SIG-M5 (cell line): Measurements from ENCODE around the gene TRIM67.

Experiments used
- DNase-seq: peaks from one replicate; lab custom pipeline; 2025; lab: John Stamatoyannopoulos, UW

TRIM67 gene

DNA sequence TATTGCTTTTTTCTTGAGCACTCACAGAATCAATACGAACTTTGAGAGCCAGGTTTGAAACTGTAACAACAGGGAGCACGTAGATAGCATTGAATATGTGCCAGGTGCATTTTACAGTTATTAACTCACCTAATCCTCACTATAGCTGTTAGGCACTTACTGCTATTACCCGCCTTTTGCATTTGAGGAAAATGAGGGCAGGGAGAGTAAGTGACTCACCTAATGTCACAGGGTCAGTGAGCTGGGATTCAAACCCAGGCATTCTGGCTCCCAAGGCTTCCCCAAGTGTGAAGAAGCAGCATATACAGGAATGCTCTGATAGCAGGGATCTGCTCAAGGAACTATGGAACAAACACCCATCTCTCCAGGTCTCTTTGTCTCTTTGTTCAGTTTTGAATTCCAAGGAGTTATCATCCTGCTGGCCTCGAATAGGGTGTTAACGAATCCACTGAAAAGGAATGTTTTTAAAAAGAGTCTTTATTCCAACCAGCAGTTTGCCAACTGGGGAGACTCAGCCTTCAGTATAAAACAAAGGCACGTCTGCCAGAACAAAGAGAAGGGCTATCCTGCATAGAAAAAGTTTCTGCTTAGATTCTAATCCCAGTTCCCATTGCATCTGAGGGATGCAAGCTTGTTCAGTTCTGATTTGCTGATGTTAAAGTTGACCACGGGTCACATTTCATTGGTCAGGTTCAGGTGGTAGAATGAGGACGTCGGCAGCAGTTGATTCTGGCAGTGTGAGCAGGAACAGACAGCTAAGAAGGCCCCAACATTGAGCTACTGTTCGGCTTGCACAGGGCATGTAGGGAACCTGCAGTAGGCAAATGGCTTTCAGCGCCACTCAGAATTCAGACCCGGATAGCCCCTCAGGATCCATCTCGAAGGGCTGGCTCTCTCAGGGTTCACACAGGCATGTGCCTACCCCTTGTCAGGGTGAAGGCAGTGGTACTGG lies 22.1 kb downstream of the TRIM67 start:
- no peak for DNase-seq

DNA sequence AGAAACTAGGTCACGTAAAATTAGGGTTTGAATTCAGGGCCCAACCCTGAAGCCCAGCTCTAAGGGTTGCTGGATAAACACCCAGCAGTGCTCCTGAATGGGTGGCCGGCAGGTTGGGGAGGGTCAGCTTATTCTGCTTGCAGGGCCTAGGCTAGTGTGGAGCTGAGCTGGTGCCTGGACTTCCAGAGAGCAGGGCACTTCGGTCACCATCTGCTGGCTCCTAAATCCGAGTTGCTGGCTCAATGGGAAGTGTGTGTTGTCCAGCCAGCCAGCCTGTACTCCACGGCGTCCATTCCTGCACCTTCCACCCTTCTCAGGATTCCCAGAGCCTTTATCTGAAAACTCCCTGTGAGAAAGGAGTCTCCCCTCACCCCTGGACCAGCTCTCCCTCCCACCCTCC lies 23.0 kb downstream of the TRIM67 start:
- no peak for DNase-seq

DNA sequence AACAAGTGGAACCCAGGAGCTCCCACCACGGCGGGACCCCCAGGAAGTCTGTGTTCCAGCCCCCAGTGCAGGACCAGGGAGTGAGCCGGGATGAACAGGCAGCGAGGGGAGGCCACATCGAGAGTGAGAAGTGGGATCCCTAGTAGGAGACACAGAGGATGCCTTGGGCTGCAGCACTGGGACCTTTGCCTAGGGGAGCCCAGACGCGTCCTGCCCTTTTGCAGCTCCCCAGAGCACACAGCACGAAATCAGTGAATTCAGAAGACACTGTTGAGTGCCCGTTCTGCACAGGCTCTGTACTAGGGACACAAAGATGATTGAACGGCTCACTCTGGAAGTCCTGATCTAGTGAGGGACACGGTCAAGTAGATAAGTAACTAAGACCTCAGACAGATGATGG lies 23.5 kb downstream of the TRIM67 start:
- no peak for DNase-seq

DNA sequence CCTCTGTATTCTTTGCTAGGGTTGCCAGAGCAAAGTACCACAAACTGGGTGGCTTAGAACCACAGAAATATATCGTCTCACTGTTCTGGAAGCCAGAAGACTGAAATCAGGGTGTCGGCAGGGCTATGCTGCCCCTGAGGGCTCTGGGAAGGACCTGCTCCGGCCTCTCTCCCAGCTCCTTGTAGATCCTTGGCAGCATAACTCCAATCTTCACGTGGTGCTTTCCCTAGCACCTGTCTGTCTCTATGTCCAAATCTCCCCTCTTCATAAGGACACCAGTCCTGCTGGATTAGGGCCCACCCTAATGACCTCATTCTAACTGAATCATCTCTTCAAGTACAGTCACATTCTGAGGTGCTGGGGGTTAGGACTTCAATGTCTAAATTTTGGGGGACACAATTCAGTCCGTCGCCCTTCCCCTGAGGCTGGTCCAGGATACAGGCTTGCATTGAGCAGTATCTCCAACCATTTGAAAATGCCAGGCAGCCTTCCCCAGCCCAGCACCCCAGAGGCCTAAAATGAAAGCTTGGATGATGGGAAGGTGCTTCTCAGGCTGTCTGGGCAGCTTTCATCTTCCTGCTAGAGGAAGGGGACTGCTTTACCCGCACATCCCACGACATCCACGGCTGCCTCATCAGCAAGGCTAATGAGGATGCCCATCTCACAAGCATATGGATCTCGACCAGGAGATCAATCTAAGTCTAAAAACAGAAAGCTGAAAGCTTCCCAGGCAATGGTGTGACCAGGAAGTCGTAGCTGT lies 24.7 kb downstream of the TRIM67 start:
- DNase-seq = no peak

DNA sequence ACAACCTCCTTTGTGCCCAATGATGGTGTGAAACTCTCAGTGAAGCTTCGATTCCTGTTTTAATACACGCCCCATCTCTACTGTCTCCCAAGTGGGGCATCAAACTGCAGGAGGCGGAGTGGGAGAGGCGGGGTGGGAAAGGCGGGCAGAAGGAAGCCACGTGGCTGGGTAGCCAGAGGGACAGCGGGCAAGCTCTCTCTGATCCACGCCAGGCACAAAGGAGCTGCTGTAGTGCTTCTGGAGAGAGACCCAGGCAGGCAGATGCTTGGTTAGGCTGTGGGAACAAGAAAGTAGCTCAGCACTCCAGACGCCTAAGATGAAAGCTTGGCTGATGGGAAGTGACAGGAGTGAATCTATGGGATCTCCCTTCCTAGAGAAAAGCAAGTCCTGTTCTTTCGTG lies 25.7 kb downstream of the TRIM67 start:
- no peak for DNase-seq

DNA sequence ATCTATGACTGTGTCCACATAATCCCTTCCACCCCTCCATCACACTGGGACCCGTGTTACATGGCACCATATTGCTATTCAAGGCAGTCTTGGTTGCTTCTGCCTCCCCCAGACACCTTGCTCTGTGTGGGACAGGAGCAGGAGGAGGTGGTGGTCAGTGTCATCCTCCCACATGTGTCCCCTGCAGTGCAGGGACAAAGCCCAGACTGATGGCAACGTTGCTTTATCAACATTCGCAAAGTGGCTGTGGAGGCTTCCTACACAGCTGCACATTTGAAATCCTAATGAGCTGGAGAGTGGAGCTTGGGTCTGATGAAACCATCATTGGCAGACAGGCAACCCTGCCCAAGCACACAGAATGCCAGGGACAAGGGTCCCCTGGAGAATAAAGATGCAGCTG lies 26.2 kb downstream of the TRIM67 start:
- DNase-seq = no peak

DNA sequence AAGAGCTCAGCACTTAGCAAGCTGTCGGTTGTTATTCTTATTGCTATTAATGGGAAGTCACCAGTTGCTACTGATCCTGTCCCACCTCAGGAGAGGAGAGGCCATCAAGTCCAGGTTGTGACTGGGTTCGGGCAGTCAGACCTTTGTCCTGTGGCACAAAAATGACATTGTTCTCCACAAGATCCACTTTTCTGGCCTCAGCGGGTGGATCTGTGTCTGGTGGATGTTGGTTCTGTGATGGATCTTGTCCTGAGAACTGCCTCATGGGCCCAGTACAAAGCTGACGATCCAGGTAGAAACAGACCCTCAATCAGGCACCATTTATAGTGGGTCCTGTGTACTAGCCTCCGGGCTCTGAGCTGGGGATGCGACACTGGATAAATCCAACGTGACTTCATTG lies 26.9 kb downstream of the TRIM67 start:
- DNase-seq = no peak

DNA sequence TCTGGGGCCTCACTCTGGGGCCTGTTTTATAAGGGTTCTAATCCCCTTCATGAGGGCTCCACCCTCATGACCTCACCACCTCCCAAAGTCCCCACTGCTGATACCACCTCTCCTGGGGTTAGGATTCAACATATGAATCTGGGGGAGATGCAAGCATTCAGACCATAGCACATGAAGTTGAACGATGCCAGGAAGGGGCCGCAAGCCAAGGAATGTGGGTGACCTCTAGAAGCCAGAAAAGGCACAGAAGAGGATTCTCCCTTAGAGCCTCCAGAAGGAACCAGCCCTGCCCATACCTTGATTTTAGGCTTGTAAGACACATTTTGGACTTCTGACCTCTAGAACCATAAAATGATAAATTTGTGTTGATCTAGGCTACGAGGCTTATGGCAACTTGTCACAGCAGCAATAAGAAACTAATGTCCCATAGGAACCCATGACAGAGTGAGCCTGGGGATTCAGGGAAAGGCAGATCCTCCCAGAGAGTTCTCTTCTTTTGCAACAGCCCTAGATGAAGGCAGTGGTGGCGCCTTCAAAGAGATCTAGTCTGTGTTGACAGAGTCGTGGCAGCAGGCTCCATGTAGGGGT lies 27.9 kb downstream of the TRIM67 start:
- no peak for DNase-seq

DNA sequence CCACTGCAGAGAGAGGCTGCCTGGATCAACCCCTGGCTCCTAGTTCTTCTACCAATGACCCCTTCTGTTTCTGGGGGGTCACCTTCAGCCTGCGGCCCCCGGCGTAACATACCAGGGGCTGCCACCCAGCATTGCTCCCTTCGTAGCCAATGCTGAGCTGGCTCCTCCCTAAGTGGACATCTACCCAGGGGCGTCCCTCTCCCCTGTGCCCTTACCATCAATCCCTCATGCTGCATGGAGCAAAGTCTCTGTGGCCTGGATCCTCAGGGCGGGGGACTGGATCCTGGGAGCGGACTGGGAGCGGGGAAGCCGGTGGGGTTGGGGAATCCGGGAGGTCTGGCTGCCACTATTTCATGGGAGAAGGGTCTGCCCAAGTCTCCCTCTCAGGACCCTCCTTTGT lies 28.6 kb downstream of the TRIM67 start:
- no peak for DNase-seq

DNA sequence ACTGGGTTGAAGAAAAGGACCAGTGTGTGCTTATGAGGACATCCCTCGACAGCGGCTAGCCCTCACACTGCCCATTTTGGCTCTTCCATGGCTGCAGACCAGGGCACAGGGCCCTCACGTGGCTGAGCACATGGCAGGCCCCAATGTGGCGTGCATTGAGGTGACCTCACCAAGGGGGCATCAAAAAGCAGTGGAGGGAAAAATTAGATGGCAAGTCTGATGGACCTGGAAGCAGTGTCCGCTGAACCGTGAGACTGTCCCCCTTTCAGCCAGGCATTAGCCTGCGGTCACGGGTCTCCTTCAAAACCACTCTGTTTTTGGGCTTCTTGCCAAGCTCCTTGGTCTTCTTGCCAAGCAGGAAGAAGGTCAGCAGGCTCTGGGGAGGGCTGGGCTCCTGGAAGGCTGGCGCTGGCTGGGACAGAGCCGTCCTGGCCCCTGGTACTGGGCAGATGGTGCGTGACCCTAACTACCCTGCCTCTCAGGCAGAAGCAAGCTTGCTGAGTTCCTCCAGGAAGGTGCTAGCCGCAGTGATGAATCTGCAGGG lies 30.8 kb downstream of the TRIM67 start:
- DNase-seq = no peak

DNA sequence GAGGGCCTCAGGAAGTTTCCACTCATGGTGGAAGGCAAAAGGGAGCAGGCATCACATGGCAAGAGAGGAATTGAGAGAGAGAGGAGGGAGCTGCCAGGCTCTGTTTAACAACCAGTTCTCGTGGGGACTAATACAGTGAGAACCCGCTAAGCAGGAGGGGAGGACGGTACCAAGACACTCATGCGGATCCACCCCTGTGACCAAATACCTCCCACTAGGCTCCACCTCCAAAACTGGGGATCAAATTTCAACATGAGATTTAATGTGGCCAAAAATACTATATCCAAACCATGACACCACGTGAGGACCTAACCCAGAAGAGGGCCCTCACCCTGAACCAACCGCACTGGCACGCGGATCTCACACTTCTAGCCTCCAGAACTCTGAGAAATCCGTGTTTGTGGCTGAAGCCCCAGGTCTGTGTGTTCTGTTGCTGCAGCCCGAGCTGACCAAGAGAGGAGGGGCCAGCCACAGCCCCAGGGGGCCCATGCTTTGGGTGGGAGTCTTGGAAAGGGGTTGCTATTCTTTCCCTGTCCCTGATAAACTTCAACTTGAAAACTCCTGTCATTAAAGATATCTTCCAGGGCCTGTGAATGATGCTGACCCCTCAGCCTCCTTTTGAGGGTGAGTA lies 32.0 kb downstream of the TRIM67 start:
- DNase-seq = no peak

DNA sequence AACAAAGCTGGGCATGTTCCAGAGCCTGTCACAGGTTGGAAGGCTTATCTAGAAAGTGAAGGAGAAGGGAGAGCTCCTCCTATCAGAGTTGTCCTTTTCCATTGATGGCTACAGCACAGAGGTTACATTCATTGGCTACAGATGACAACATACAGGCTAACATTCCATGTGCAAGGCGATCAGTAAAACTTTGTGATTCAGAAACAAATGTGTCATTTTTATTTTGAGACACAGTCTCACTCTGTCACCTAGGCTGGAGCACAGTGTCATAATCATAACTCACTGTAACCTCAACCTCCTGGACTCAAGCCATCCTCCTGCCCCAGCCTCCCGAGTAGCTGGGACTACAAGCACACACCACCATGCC lies 32.6 kb downstream of the TRIM67 start:
- DNase-seq = no peak

DNA sequence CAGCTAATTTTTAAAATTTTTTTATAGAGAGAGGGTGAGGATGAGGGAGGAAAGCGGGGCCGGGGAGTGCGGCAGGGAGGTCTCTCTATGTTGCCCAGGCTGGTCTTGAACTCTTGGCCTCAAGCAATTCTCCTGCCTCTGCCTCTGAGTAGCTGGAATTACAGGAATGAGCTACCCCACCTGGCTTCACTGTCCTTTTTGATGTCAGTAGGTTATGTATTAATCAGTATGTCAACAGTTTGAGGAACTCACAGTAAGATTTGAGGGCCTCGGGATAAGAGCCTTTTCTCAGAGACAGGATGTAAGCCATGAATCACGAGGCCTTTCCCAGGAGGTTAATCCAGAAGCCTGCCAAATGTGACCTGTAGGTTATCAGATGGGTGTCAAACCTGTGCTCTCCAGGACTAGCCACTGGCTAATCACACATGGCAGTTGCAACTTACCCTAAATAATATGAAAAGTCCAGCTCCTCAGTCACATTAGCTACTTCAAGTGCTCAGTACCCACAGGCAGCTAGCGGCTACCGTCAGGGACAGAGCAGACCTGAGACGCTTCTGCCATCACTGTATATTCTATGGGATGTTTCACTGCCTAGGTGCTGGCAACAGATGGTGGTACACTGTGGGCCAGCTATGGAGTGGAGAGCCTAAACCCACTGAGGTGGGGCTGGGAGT lies 33.1 kb downstream of the TRIM67 start:
- no peak for DNase-seq

DNA sequence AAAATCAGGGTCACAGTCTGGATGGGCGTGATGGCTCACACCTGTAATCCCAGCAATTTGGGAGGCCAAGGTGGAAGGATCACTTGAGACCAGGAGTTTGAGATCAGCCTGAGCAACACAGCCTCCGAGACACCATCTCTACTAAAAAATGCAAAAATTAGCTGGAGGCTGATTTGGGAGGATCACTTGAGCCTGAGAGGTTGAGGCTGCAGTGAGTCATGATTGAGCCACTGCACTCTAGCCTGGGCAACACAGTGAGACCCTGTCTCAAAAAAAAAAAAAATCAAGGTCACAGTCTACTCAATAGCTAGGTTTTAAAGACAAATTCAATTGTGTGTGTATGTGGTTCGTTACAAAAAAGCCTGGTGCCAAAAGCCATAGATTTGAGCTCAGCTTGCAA lies 34.4 kb downstream of the TRIM67 start:
- DNase-seq = no peak

DNA sequence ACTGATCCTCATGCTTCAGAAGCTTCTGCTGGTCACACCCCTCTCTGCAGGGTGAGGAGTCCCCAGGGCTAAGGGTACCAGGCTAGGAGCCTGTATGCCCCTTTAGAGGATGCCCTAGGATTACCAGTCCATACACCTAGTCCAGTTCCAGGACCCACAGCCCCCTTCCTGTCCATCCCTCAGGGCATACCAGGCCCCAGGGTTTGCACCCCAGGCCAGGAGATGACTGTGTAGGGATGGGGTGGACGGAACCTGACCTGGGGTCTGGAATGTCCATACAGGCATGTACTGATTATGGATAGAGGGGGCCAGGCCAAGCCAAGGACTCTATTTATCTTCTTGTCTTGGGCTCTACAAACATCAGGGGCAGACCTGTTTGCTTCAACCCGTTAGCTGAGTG lies 34.9 kb downstream of the TRIM67 start:
- DNase-seq = no peak

DNA sequence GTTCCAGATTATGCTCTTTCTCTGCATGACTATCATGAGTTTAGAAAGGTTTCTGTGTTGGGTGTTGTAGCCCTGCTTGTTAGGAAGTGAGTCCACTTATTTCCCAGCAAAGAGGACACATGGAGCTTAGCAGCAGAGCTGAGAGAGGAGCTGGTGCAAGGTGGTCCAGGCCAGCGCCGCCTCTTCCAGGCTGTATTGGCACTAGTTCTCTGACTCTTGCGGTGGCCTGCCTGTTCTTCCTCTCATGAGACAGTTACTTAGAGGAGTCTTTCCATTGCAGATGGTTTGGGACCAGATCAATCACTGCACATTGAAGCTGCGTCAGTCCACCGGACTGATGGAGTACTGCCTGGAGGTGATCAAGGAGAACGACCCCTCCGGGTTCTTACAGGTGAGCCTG lies 38.0 kb downstream of the TRIM67 start:
- DNase-seq = no peak

DNA sequence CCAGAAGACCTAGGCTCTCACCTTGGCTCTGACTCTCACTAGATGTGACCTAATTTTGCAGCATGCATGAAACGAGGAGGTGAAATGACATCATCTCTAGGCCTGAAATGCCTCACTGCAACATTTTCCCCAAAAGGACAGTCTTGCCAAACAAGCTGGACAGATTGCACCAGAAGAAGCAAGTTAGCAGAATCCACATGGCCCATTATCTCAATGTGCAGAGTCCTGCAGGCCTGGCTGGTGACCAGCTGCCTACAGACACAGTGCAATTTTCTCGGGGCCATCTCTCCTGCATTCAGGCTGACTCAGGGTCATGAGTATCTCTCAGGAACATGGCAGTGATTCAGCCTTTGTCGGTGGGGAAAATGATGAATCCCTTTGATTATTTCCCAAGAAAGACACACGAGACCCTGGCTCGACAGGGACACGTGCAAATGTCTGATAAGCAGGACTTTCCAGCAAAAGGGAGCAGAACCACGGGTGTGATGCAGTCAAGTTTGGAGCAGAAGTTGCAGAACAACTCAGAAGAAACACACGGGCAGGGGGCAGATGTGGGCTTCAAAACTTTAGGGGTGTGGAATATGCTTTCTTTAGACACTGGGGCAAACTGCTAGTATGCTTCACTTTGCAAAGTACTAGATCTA lies 38.7 kb downstream of the TRIM67 start:
- no peak for DNase-seq

DNA sequence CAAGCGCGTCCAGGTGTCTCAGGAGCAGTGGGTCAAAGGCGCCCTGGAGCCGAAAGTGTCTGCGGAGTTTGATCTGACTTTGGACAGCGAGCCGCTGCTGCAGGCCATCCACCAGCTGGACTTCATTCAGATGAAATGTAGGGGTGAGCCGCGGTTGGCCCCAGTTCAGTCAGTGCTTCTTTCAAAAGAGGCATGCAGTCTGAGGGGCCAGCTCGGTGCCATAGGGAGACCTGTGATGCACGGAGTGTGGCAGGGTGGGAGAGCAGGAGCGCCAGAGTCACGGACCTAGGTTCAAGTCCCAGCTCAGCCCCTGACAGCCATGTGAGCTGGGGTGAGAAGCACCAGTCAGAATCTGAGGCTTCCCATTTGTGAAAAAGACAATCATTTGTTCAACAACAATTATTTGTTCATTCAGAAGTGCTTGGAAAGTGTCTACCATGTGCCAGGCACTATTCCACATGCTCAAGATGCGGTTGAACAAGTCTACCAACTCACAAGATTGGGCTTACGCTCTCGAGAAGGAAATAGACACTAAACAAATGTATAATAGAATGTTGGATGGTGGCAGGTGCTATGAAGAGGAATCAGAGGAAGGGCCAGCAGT lies 39.6 kb downstream of the TRIM67 start:
- DNase-seq = no peak

DNA sequence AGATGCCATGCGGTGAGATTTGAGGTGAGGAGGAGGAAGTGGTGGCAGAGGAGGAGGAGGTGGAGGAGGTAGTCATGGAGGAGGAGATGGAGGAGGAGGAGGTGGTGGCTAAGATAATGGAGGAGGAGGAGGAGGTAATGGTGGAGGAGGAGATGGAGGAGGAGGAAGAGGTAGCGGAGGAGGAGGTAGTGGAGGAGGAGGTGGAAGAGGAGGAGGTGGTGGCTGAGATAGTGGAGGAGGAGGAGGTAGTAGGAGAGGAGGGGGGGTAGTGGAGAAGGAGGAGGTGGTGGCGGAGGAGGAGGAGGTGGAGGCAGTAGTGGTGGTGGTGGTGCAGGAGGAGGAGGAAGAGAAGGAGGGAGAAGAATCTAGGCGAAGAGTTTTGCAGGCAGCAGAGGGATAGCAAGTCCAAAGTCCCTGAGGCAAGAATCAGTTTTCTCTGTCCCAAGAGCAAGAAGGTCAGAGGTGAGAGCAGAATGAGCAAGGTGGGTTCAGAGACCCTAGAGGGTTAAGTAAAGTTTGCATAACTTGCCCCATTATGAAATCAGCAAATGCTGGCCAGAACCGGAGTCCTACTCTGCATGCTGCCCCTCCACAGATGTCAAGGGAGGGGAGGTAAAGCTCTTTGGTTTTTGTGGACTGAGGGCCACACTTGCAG lies 40.2 kb downstream of the TRIM67 start:
- no peak for DNase-seq
